Activated T-helper 1 cell treated with anti-CD3 and anti-CD28 coated beads, Interleukin-12 subunit alpha, Interleukin-12 subunit beta, Interleukin-2, Interleukin-4 antibody, amounts not matched to agents 30 ng/mL and 10 ng/mL and 1 ng/mL, durations not matched to agents 14 hours and 24 hours and 36 hours (primary cell): ENCODE results near the gene PGAM2. TPM values are rescaled to one million over a fixed set of nuclear protein-coding genes. Genes with fewer than 3 reads are reported as not detected.

ENCODE experiments used
- DNase-seq: peaks from one replicate; pipeline ENCODE4 v3.0.0; 2021; ENCODE audit warnings: low spot score
- H3K27ac Mint-ChIP-seq: one replicate; pipeline ENCODE4 v1.8.0; 2021; ENCODE audit warnings: mild to moderate bottlenecking, mixed read lengths
- H3K27me3 Mint-ChIP-seq: one replicate; pipeline ENCODE4 v1.8.0; 2022; ENCODE audit warnings: mild to moderate bottlenecking, moderate library complexity, mixed read lengths; ENCODE audit not compliant: insufficient read depth
- H3K36me3 Mint-ChIP-seq: one replicate; pipeline ENCODE4 v1.8.0; 2021; ENCODE audit warnings: low read depth, mixed read lengths
- H3K4me1 Mint-ChIP-seq: one replicate; pipeline ENCODE4 v1.8.0; 2021; ENCODE audit warnings: low read depth, mixed read lengths
- H3K4me3 Mint-ChIP-seq: one replicate; pipeline ENCODE4 v1.8.0; 2021; ENCODE audit warnings: mild to moderate bottlenecking, moderate library complexity, mixed read lengths
- H3K9me3 Mint-ChIP-seq: one replicate; pipeline ENCODE4 v1.8.0; 2021; ENCODE audit warnings: mixed read lengths
- intact Hi-C: fragments of 100-400 bp; cut with micrococcal nuclease; formaldehyde crosslinking; loops from one replicate; pipeline ENCODE4 v1.15.1; 2024
- total RNA-seq: library from RNA; stranded (reverse); gene quantifications from 2 replicates; pipeline ENCODE4 v1.2.3, GENCODE V29; 2022

The PGAM2 gene
- total RNA-seq, 1 donor from 2014 or later = 0.78 TPM

GRCh38 chr7:44107116-44107960 is 42.0 kb upstream of the PGAM2 start:
- H3K9me3 Mint-ChIP-seq = no peaks in the 10 kb centered on the region
- no peak overlapping the region for H3K4me3 Mint-ChIP-seq
- intact Hi-C loops = no loop called here
- H3K27me3 Mint-ChIP-seq = peaks cover 16% of the 10 kb centered on the region
- H3K4me1 Mint-ChIP-seq = peaks cover 10% of the 10 kb centered on the region
- H3K36me3 Mint-ChIP-seq = no peaks in the 10 kb centered on the region
- no peak overlapping the region for H3K27ac Mint-ChIP-seq
- DNase-seq = no peak

GRCh38 chr7:44106311-44107065 is 41.1 kb upstream of the PGAM2 start:
- intact Hi-C loops = no loop called here
- Mint-ChIP-seq H3K36me3 (no peaks in the 10 kb centered on the region), H3K27me3 (peaks cover 20% of the 10 kb centered on the region), H3K9me3 (no peaks in the 10 kb centered on the region), H3K4me3 (peak overlapping the region; percentile 61), H3K4me1 (peaks cover 10% of the 10 kb centered on the region), H3K27ac (no peak overlapping the region)
- DNase-seq = no peak

- H3K9me3 Mint-ChIP-seq = no peaks in the 10 kb centered on the region
- peaks cover 10% of the 10 kb centered on the region for H3K4me1 Mint-ChIP-seq
- intact Hi-C loops = loop anchor here (2.0 kb wide), 2 partner anchors 17 to 23 kb away; partner anchors contain the start of genes POLD2 and POLM
- DNase-seq = no peak
- peak overlapping the region; percentile 61 for H3K4me3 Mint-ChIP-seq
- peaks cover 20% of the 10 kb centered on the region for H3K27me3 Mint-ChIP-seq
- no peaks in the 10 kb centered on the region for H3K36me3 Mint-ChIP-seq
- H3K27ac Mint-ChIP-seq = no peak overlapping the region
Observed at GRCh38 chr7:44105832-44106231, 40.5 kb upstream of the PGAM2 start.

- no peak overlapping the region for H3K27ac Mint-ChIP-seq
- H3K36me3 Mint-ChIP-seq = no peaks in the 10 kb centered on the region
- H3K4me3 Mint-ChIP-seq = peak overlapping the region; percentile 75
- H3K27me3 Mint-ChIP-seq = peaks cover 20% of the 10 kb centered on the region
- H3K4me1 Mint-ChIP-seq = peaks cover 10% of the 10 kb centered on the region
- no peak for DNase-seq
- no peaks in the 10 kb centered on the region for H3K9me3 Mint-ChIP-seq
- intact Hi-C loops = loop anchor here (2.0 kb wide), 2 partner anchors 18 to 22 kb away; partner anchors contain the start of genes POLD2 and POLM
Observed at GRCh38 chr7:44104860-44105771, 39.7 kb upstream of the PGAM2 start.

- H3K4me1 Mint-ChIP-seq = peaks cover 10% of the 10 kb centered on the region
- intact Hi-C loops = loop anchor here (2.0 kb wide), 2 partner anchors 19 to 21 kb away; partner anchors contain the start of genes POLD2 and POLM
- no peaks in the 10 kb centered on the region for H3K36me3 Mint-ChIP-seq
- DNase-seq = no peak
- no peak within 1 kb of the TSS for H3K27ac Mint-ChIP-seq
- H3K27me3 Mint-ChIP-seq = peaks cover 20% of the 10 kb centered on the region
- H3K9me3 Mint-ChIP-seq = no peaks in the 10 kb centered on the region
- peak within 1 kb of the TSS; percentile 75 for H3K4me3 Mint-ChIP-seq
Observed at GRCh38 chr7:44103923-44104859, 38.8 kb upstream of the PGAM2 start, which contains the start of gene AEBP1. Gene AEBP1 (plus strand): TSS chr7:44104345. CDS start chr7:44104666, 321 bp downstream.

- Mint-ChIP-seq H3K4me3 (peak overlapping the region; percentile 74), H3K27ac (no peak overlapping the region), H3K9me3 (no peaks in the 10 kb centered on the region)
Observed at GRCh38 chr7:44103566-44103922, 38.2 kb upstream of the PGAM2 start.

GRCh38 chr7:44102846-44103565 is 37.6 kb upstream of the PGAM2 start:
- DNase-seq = no peak
- H3K36me3 Mint-ChIP-seq = no peaks in the 10 kb centered on the region
- H3K27ac Mint-ChIP-seq = no peak overlapping the region
- intact Hi-C loops = no loop called here
- peak overlapping the region; percentile 74 for H3K4me3 Mint-ChIP-seq
- H3K4me1 Mint-ChIP-seq = peaks cover 11% of the 10 kb centered on the region
- peaks cover 20% of the 10 kb centered on the region for H3K27me3 Mint-ChIP-seq
- no peaks in the 10 kb centered on the region for H3K9me3 Mint-ChIP-seq

More at GRCh38 chr7:44103566-44103922, 38.2 kb upstream of the PGAM2 start:
- intact Hi-C loops = no loop called here
- DNase-seq = no peak
- Mint-ChIP-seq H3K36me3 (no peaks in the 10 kb centered on the region), H3K27me3 (peaks cover 20% of the 10 kb centered on the region), H3K4me1 (peaks cover 10% of the 10 kb centered on the region)

- intact Hi-C loops = no loop called here
- Mint-ChIP-seq H3K36me3 (no peaks in the 10 kb centered on the region), H3K4me1 (peaks cover 19% of the 10 kb centered on the region)
Observed at GRCh38 chr7:44101966-44102845, 36.8 kb upstream of the PGAM2 start.

GRCh38 chr7:44101303-44101965 is 36.1 kb upstream of the PGAM2 start:
- Mint-ChIP-seq H3K4me3 (no peak overlapping the region), H3K9me3 (no peaks in the 10 kb centered on the region)
- intact Hi-C loops = no loop called here

More at GRCh38 chr7:44101966-44102845, 36.8 kb upstream of the PGAM2 start:
- Mint-ChIP-seq H3K27ac (peak overlapping the region; percentile 49), H3K4me3 (peak overlapping the region; percentile 17), H3K9me3 (no peaks in the 10 kb centered on the region), H3K27me3 (peaks cover 20% of the 10 kb centered on the region)
- DNase-seq = no peak

More at GRCh38 chr7:44101303-44101965, 36.1 kb upstream of the PGAM2 start:
- H3K36me3 Mint-ChIP-seq = no peaks in the 10 kb centered on the region
- no peak overlapping the region for H3K27ac Mint-ChIP-seq
- DNase-seq = no peak
- H3K4me1 Mint-ChIP-seq = peaks cover 27% of the 10 kb centered on the region
- H3K27me3 Mint-ChIP-seq = peaks cover 20% of the 10 kb centered on the region
